ENCODE results near the gene CDH16. TPM values are rescaled to one million over a fixed set of nuclear protein-coding genes. Genes with fewer than 3 reads are reported as not detected.
"Not testable (repeated sequence)": the region's sequence is repeated elsewhere in the genome, so short reads cannot be mapped to it uniquely, and the experiment has no call there.

CDH16 gene
- total RNA-seq, 1 donor from 2014 or later, result not detected

GRCh38 chr16:66898933-66899309 is 19.8 kb downstream of the CDH16 start:
- no peak for DNase-seq
- Histone ChIP-seq H3K36me3 (no peaks in the 10 kb centered on the region), H3K27ac (peak overlapping the region; percentile 73), H3K4me3 (no peak overlapping the region), H3K27me3 (no peaks in the 10 kb centered on the region), H3K4me1 (peaks cover 28% of the 10 kb centered on the region), H3K9me3 (no peaks in the 10 kb centered on the region)
- no peak for ATAC-seq
- TF ChIP-seq CTCF (IDR thresholded peaks at IDR 0.05), result no peak
- intact Hi-C loops (cut with DNase I), result no loop called here

- Histone ChIP-seq H3K4me1 (peaks cover 24% of the 10 kb centered on the region), H3K27ac (peak overlapping the region; percentile 73), H3K36me3 (no peaks in the 10 kb centered on the region), H3K27me3 (no peaks in the 10 kb centered on the region), H3K4me3 (no peak overlapping the region), H3K9me3 (no peaks in the 10 kb centered on the region)
- ATAC-seq, result no peak
- intact Hi-C loops (cut with DNase I), result no loop called here
- no peak for DNase-seq
- no peak for TF ChIP-seq CTCF (IDR thresholded peaks at IDR 0.05)
Observed at GRCh38 chr16:66898207-66898606, 20.5 kb downstream of the CDH16 start.

- H3K9me3 ChIP-seq; H3K27me3 ChIP-seq; H3K4me3 ChIP-seq; ATAC-seq; DNase-seq; intact Hi-C loops (cut with DNase I); H3K27ac ChIP-seq; H3K36me3 ChIP-seq: not testable (repeated sequence)
- H3K4me1 ChIP-seq, result peaks cover 24% of the 10 kb centered on the region
Observed at GRCh38 chr16:66896682-66897081, 22.0 kb downstream of the CDH16 start.

- Histone ChIP-seq H3K4me1 (peaks cover 24% of the 10 kb centered on the region), H3K36me3 (no peaks in the 10 kb centered on the region), H3K9me3 (no peaks in the 10 kb centered on the region), H3K4me3 (no peak overlapping the region), H3K27ac (no peak overlapping the region), H3K27me3 (no peaks in the 10 kb centered on the region)
- intact Hi-C loops (cut with DNase I), result no loop called here
- DNase-seq (no peak), ATAC-seq (no peak)
- no peak for TF ChIP-seq CTCF (IDR thresholded peaks at IDR 0.05)
Observed at GRCh38 chr16:66895999-66896398, 22.7 kb downstream of the CDH16 start.

- no peak for TF ChIP-seq CTCF (IDR thresholded peaks at IDR 0.05)
- H3K9me3 ChIP-seq, result no peaks in the 10 kb centered on the region
- H3K36me3 ChIP-seq, result no peaks in the 10 kb centered on the region
- no peaks in the 10 kb centered on the region for H3K27me3 ChIP-seq
- no peak overlapping the region for H3K27ac ChIP-seq
- ATAC-seq (no peak), DNase-seq (no peak)
- peaks cover 21% of the 10 kb centered on the region for H3K4me1 ChIP-seq
- intact Hi-C loops (cut with DNase I), result no loop called here
- no peak overlapping the region for H3K4me3 ChIP-seq
Observed at GRCh38 chr16:66895689-66895979, 23.1 kb downstream of the CDH16 start.

GRCh38 chr16:66894948-66895688 is 23.6 kb downstream of the CDH16 start:
- ATAC-seq (peak; percentile 91), DNase-seq (no peak)
- TF ChIP-seq CTCF (IDR thresholded peaks at IDR 0.05), result peak; percentile 70
- H3K9me3 ChIP-seq, result no peaks in the 10 kb centered on the region
- intact Hi-C loops (cut with DNase I), result no loop called here
- H3K27ac ChIP-seq, result no peak overlapping the region
- H3K4me1 ChIP-seq, result peaks cover 17% of the 10 kb centered on the region
- no peaks in the 10 kb centered on the region for H3K27me3 ChIP-seq
- no peaks in the 10 kb centered on the region for H3K36me3 ChIP-seq
- no peak overlapping the region for H3K4me3 ChIP-seq

Data from upper lobe of right lung (tissue), 1 donor.